ENCODE results near the gene TLR3. TPM values are rescaled to one million over a fixed set of nuclear protein-coding genes. Genes with fewer than 3 reads are reported as not detected.

TLR3 gene
- total and polyA plus RNA-seq, 10 of the 15 experiments (the other 5 are each of a cell fraction or from before 2014, with no cell fraction given), result under 0.01 to 0.05 (median 0.03) TPM; not detected in 7

DNA sequence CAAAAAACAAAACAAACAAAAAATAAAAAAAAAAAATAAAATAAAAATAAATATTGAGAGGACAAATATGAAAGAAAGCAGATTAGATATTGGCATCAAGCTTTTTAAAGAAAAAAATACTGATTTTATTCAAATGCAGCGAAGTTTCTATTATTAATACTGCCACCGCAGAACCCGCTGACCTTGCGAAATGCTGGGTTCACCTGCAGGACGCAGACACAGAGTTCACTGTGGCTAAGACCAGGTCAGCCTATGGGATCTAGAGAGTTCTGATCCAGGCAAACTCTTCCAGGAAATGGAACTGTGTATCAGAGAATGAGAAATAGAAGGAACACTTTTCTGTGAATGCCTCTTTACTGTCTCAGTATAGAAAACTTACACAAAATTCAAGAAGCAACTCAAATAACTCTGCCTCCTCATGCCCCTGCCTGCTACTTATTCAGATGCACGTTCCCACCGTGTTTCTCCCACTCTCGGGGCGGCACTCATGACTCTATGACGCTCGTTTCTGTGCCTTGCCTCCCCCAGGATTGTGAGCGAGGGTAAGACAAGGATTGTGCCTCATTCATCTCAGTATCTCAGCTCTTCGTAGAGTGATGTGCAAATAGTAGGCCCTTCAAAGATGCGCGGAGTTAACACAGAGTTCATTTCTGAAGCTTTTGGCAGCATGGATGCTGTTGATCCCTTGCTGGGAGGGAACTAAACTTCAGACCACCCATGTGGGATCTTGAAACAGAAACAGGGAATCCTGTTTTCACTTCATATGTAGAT is 44.1 kb upstream of the TLR3 start:
- no peak for TF ChIP-seq ZNF384 (IDR thresholded peaks at IDR 0.05; ENCODE audit: borderline replicate concordance, low read depth, low read length)
- TF ChIP-seq ZNF217 (IDR thresholded peaks at IDR 0.05), result no peak
- no peak for TF ChIP-seq GATAD2B (conservative IDR thresholded peaks at IDR 0.05; ENCODE audit: low read depth)
- TF ChIP-seq ZBTB11 (CRISPR knock-in tag; IDR thresholded peaks at IDR 0.05), result no peak
- BruUV-seq (replicated peaks), result no TSS peak
- intact Hi-C loops (cut with micrococcal nuclease; ENCODE audit: unreplicated experiment), result loop anchor here (10.0 kb wide), 1 partner anchor 550 kb away; the partner anchor contains the start of gene CCDC110

More for the DNA sequence above, 44.1 kb upstream of the TLR3 start:
- no peak overlapping the region for H3K27ac ChIP-seq (ENCODE audit: control insufficient read depth, insufficient read depth)
- POLR2A ChIA-PET, result no interaction called here
- RAD21 ChIA-PET (ENCODE audit: unreplicated experiment), result no interaction called here
- CTCF ChIA-PET, result interaction anchor here (1.9 kb wide), 1 partner anchor 12 kb away, joined by 4 read pairs; no protein-coding TSS in a partner anchor
- FAIRE-seq (no peak), ATAC-seq (no peak), DNase-seq (ENCODE audit: low read depth, low spot score) (no peak)
- no peak overlapping the region for H3K4me2 ChIP-seq (ENCODE audit: control insufficient read depth, insufficient read depth)
- 57% methylated on average over 15 of the region's 15 CpGs for WGBS (ENCODE audit: insufficient coverage, insufficient replicate concordance, low lambda C conversion rate, missing lambda C conversion rate)
- no peaks in the 10 kb centered on the region for H3K79me2 ChIP-seq (ENCODE audit: control insufficient read depth, insufficient read depth, low read length)
- no peak overlapping the region for H2AFZ ChIP-seq (ENCODE audit: control insufficient read depth, low read depth, low read length)
- H3K4me3 ChIP-seq, result no peak overlapping the region
- SMC1A ChIA-PET (ENCODE audit: uncharacterized antibody, unreplicated experiment), result no interaction called here
- no peaks in the 10 kb centered on the region; a peak in 2 of 4 replicates for H3K27me3 ChIP-seq (replicated peaks in 1 of 2; ENCODE audit: control insufficient read depth in 2 of 2, insufficient read depth in 2 of 2, low read length in 1 of 2)
- H3K9ac ChIP-seq (ENCODE audit: control insufficient read depth, insufficient read depth, low read length), result no peak overlapping the region
- no peaks in the 10 kb centered on the region for H3K4me1 ChIP-seq (ENCODE audit: control insufficient read depth, insufficient read depth, low read length)
- H3K36me3 ChIP-seq (ENCODE audit: control insufficient read depth in 2 of 2, insufficient read depth in 2 of 2, low read length in 1 of 2), result no peaks in the 10 kb centered on the region
- H4K20me1 ChIP-seq (ENCODE audit: control insufficient read depth, insufficient read depth), result no peaks in the 10 kb centered on the region
- in situ Hi-C loops (cut with MboI), result loop anchor here (25.0 kb wide), 1 partner anchor 988 kb away; no protein-coding TSS in a partner anchor
- no peaks in the 10 kb centered on the region; the same call in 2 of the 3 replicates for H3K9me3 ChIP-seq (replicated peaks; ENCODE audit: control insufficient read depth, insufficient read depth, low read length)
